CD4-positive, alpha-beta T cell (primary cell): ENCODE measurements around the gene ATP7A. TPM values are rescaled to one million over a fixed set of nuclear protein-coding genes. Genes with fewer than 3 reads are reported as not detected.
"Not testable (repeated sequence)": the region's sequence is repeated elsewhere in the genome, so short reads cannot be mapped to it uniquely, and the experiment has no call there.

ENCODE experiments used
- ATAC-seq: fragments of 200-7000 bp; cut with Tn5 transposase; one replicate; pipeline ENCODE4 v1.10.0; 2022; ENCODE audit warnings: mild to moderate bottlenecking; ENCODE audit not compliant: poor library complexity
- CTCF ChIA-PET: fragments of 350-600 bp; sonication (Branson Sonifier 250); formaldehyde crosslinking; loops from one replicate; lab custom pipeline; 2021; ENCODE audit warnings: antibody characterized with exemption, inconsistent platforms; lab: Charles Lee
- POLR2A ChIA-PET: fragments of 350-600 bp; sonication (Branson Sonifier 250); formaldehyde crosslinking; loops from one replicate; lab custom pipeline; 2021; ENCODE audit warnings: antibody characterized with exemption, inconsistent platforms; lab: Charles Lee
- DNase-seq, 14 experiments: peaks; one replicate each; pipeline ENCODE4 v3.0.0-alpha.2; 2013 to 2020; ENCODE audit warnings: mixed read lengths in 2 of 14
- H3K27ac ChIP-seq, 2 donors: one replicate each; pipeline versions ENCODE4 v1.5.1 to v1.7.0; 2013; ENCODE audit warnings: low read length in 2 of 2, low read depth in 1 of 2, mild to moderate bottlenecking in 1 of 2
- H3K27me3 ChIP-seq, 2 experiments: 1 replicate in 1 of 2; 2 replicates in 1 of 2; pipeline versions ENCODE4 v1.6.1 to v1.7.0; 2013; ENCODE audit warnings: low read length in 2 of 2, control low read depth in 1 of 2, mild to moderate bottlenecking in 1 of 2, moderate library complexity in 1 of 2; ENCODE audit not compliant: insufficient read depth in 2 of 2, control insufficient read depth in 1 of 2
- H3K36me3 ChIP-seq: one replicate; pipeline ENCODE4 v1.6.1; 2013; ENCODE audit warnings: low read length, control low read depth; ENCODE audit not compliant: insufficient read depth
- H3K4me1 ChIP-seq: one replicate; pipeline ENCODE4 v1.6.1; 2013; ENCODE audit warnings: low read length, control low read depth; ENCODE audit not compliant: insufficient read depth
- H3K4me3 ChIP-seq: one replicate; pipeline ENCODE4 v1.5.1; 2013; ENCODE audit warnings: mild to moderate bottlenecking, low read length, moderate library complexity
- H3K9me3 ChIP-seq, 2 experiments: 1 replicate in 1 of 2; 2 replicates in 1 of 2; pipeline versions ENCODE4 v1.6.1 to v1.7.0; 2013; ENCODE audit warnings: low read length in 2 of 2, mild to moderate bottlenecking in 2 of 2, control low read depth in 1 of 2, moderate library complexity in 1 of 2; ENCODE audit not compliant: control insufficient read depth in 1 of 2, insufficient read depth in 1 of 2
- H3K27ac Mint-ChIP-seq: one replicate; pipeline ENCODE4 v1.8.0; 2020; ENCODE audit warnings: mixed read lengths
- H3K27me3 Mint-ChIP-seq: one replicate; pipeline ENCODE4 v1.8.0; 2021; ENCODE audit warnings: mixed read lengths
- H3K36me3 Mint-ChIP-seq: one replicate; pipeline ENCODE4 v1.8.0; 2021; ENCODE audit warnings: low read depth, mixed read lengths
- H3K4me1 Mint-ChIP-seq: one replicate; pipeline ENCODE4 v1.8.0; 2021; ENCODE audit warnings: low read depth, mixed read lengths
- H3K4me3 Mint-ChIP-seq: one replicate; pipeline ENCODE4 v1.8.0; 2020; ENCODE audit warnings: mild to moderate bottlenecking, mixed read lengths
- H3K9me3 Mint-ChIP-seq: one replicate; pipeline ENCODE4 v1.8.0; 2020; ENCODE audit warnings: mixed read lengths
- intact Hi-C, 2 experiments: fragments of 100-400 bp; cut with DNase I in 1 of 2; cut with micrococcal nuclease in 1 of 2; formaldehyde crosslinking; loops; one replicate each; pipeline versions ENCODE4 v1.15.1 to v1.9.0; 2023 to 2025; cut with DNase I, micrococcal nuclease
- total RNA-seq, 174 experiments: library from RNA in 2 of 174; stranded (reverse) in 2 of 174; gene quantifications; one replicate each; pipeline ENCODE4 v1.2.3 and lab custom pipeline; 2021 to 2026
- TF ChIP-seq, protein P1 (sequence below): fragments of 200-600 bp; IDR thresholded peaks from one replicate; pipeline ENCODE4 v1.8.0; 2022; ENCODE audit warnings: antibody characterized with exemption, mild to moderate bottlenecking

Gene ATP7A
- total RNA-seq, 2 experiments from 2014 or later, result 12.1 to 12.8 TPM

DNA sequence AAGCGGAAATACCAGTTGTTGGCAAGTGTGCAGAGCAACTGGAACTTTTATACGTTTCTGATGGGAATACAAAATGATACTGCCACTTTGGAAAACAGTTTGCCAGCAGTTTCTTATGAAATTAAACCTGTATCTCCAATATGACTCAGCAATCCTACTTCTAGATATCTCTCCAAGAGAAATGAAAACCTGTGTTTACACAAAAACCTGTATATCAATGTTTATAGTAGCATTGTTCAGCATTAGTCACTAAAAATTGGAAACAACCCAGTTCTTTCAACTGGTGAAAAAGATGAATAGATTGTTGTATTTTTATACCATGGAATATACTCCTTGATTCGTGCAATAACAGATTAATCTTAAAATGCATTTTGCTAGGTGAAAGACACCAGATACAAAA is 26.8 kb downstream of the ATP7A start:
- Mint-ChIP-seq H3K4me1 (peaks cover 9% of the 10 kb centered on the region), H3K36me3 (no peaks in the 10 kb centered on the region), H3K9me3 (no peaks in the 10 kb centered on the region), H3K4me3 (no peak overlapping the region), H3K27ac (no peak overlapping the region), H3K27me3 (no peaks in the 10 kb centered on the region)
- Histone ChIP-seq H3K4me1 (peaks cover under 1% of the 10 kb centered on the region), H3K27ac (no peak overlapping the region), H3K9me3 (no peaks in the 10 kb centered on the region), H3K4me3 (no peak overlapping the region), H3K27me3 (no peaks in the 10 kb centered on the region), H3K36me3 (no peaks in the 10 kb centered on the region)
- ATAC-seq (no peak), DNase-seq (no peak)
- CTCF ChIA-PET, result no interaction called here
- POLR2A ChIA-PET, result no interaction called here
- TF ChIP-seq, protein P1, sequence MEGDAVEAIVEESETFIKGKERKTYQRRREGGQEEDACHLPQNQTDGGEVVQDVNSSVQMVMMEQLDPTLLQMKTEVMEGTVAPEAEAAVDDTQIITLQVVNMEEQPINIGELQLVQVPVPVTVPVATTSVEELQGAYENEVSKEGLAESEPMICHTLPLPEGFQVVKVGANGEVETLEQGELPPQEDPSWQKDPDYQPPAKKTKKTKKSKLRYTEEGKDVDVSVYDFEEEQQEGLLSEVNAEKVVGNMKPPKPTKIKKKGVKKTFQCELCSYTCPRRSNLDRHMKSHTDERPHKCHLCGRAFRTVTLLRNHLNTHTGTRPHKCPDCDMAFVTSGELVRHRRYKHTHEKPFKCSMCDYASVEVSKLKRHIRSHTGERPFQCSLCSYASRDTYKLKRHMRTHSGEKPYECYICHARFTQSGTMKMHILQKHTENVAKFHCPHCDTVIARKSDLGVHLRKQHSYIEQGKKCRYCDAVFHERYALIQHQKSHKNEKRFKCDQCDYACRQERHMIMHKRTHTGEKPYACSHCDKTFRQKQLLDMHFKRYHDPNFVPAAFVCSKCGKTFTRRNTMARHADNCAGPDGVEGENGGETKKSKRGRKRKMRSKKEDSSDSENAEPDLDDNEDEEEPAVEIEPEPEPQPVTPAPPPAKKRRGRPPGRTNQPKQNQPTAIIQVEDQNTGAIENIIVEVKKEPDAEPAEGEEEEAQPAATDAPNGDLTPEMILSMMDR, result no peak
- intact Hi-C loops, result no loop called here

DNA sequence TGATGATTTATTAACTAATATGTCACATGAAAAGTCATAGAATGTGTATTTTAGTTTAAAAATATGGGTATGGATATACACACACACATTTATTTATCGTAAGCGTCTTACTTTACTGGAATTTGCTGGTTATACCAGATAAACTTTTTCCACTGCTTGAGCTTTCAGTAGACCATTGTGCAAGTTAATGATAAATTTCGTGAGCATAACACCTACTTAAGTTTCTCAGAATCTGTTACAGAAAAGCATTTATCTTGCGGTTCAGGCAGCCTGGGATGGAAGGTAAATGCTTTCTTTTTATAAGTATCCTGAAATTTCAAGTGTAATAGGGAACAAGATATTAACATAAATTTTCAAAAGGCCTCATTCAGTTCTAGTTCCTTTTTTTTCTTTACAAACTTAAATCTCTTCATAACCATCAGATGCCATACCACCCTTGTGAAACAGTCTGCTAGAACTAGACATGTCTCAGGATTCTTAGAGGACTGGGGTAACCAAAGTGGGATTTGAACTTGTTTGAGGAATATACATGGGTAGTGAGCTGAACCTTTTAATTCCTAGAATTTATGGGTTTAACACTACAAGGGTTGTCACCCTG is 27.7 kb downstream of the ATP7A start:
- no peaks in the 10 kb centered on the region for H3K27me3 Mint-ChIP-seq
- H3K36me3 Mint-ChIP-seq, result no peaks in the 10 kb centered on the region
- Histone ChIP-seq H3K9me3 (no peaks in the 10 kb centered on the region), H3K4me1 (peaks cover 4% of the 10 kb centered on the region), H3K36me3 (no peaks in the 10 kb centered on the region), H3K27ac (no peak overlapping the region), H3K27me3 (no peaks in the 10 kb centered on the region), H3K4me3 (no peak overlapping the region)
- intact Hi-C loops, result no loop called here
- H3K4me3 Mint-ChIP-seq, result no peak overlapping the region
- DNase-seq (no peak), ATAC-seq (no peak)
- no peak overlapping the region for H3K27ac Mint-ChIP-seq
- ChIA-PET POLR2A (no interaction called here), CTCF (no interaction called here)
- H3K9me3 Mint-ChIP-seq, result no peaks in the 10 kb centered on the region
- TF ChIP-seq, protein P1, result no peak
- peaks cover 11% of the 10 kb centered on the region for H3K4me1 Mint-ChIP-seq

DNA sequence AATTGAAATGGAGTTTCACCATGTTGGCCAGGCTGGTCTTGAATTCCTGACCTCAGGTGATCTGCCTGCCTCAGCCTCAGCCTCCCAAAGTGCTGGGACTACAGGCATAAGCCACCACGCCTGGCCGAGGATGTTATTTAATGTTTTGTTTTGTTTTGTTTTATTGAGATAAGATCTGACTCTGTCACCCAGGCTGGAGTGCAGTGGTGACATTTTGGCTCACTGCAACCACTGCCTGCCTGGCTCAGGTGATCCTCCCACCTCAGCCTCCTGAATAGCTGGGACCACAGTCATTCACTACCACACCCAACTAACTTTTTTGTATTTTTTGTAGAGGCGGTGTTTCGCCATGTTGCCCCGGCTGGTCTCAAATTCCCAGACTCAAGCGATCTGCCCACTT is 34.5 kb downstream of the ATP7A start:
- H3K9me3 Mint-ChIP-seq, H3K27ac Mint-ChIP-seq, intact Hi-C loops, H3K9me3 ChIP-seq, ATAC-seq, H3K27ac ChIP-seq, H3K4me1 ChIP-seq, DNase-seq, H3K36me3 Mint-ChIP-seq, H3K27me3 ChIP-seq, POLR2A ChIA-PET, H3K4me3 ChIP-seq, H3K4me3 Mint-ChIP-seq, H3K36me3 ChIP-seq, H3K27me3 Mint-ChIP-seq: not testable (repeated sequence)
- H3K4me1 Mint-ChIP-seq, result peaks cover 14% of the 10 kb centered on the region
- CTCF ChIA-PET, result interaction anchor here (1.3 kb wide), 1 partner anchor 17 kb away, joined by 3 read pairs; no protein-coding TSS in a partner anchor
